ENCODE results near the gene AURKAIP1.

AURKAIP1 gene

DNA sequence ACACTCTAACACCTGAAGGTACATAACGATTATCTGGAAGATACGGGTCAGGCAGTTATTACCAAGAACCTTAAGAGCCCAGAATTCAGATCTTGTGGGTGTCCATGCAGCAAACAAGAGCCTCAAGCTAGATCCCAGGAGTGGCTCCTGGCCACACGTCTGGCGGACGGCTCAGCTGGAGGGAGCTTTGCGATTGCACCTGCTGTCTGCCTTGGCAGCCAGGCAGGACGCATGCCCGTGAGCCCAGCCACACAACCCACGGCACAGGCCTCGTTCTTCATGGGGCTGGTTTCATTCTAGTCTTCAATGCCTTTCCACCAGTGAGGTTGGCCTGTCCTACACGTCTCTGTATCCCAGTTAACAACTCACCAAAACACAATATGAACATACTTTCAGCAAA is 18.4 kb upstream of the AURKAIP1 start:
- no peak overlapping the region for H2AFZ ChIP-seq (ENCODE audit: low read depth)

GRCh38 chr1:1393014-1393413 is 18.0 kb upstream of the AURKAIP1 start:
- H3K79me2 ChIP-seq (ENCODE audit: insufficient read depth, low read depth): peaks cover 50% of the 10 kb centered on the region
- H2AFZ ChIP-seq (ENCODE audit: low read depth): no peak overlapping the region
- no peak overlapping the region for H3K4me3 ChIP-seq (IDR thresholded peaks at IDR 0.05; ENCODE audit: insufficient read depth, low read depth, low read length)
- peaks cover 62% of the 10 kb centered on the region; the same call in 1 of the 2 replicates for H3K36me3 ChIP-seq (ENCODE audit: insufficient read depth)
- no peaks in the 10 kb centered on the region for H4K20me1 ChIP-seq (ENCODE audit: insufficient read depth)
- H3K4me1 ChIP-seq (ENCODE audit: low read depth, poor library complexity, severe bottlenecking): peaks cover 18% of the 10 kb centered on the region
- no peaks in the 10 kb centered on the region for H3K27me3 ChIP-seq (ENCODE audit: insufficient read depth, low read depth)
- no peak overlapping the region for H3K4me2 ChIP-seq
- H3K9ac ChIP-seq: no peak overlapping the region
- H3K27ac ChIP-seq: no peak overlapping the region
- TF ChIP-seq, protein P1, sequence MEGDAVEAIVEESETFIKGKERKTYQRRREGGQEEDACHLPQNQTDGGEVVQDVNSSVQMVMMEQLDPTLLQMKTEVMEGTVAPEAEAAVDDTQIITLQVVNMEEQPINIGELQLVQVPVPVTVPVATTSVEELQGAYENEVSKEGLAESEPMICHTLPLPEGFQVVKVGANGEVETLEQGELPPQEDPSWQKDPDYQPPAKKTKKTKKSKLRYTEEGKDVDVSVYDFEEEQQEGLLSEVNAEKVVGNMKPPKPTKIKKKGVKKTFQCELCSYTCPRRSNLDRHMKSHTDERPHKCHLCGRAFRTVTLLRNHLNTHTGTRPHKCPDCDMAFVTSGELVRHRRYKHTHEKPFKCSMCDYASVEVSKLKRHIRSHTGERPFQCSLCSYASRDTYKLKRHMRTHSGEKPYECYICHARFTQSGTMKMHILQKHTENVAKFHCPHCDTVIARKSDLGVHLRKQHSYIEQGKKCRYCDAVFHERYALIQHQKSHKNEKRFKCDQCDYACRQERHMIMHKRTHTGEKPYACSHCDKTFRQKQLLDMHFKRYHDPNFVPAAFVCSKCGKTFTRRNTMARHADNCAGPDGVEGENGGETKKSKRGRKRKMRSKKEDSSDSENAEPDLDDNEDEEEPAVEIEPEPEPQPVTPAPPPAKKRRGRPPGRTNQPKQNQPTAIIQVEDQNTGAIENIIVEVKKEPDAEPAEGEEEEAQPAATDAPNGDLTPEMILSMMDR (conservative IDR thresholded peaks at IDR 0.05; ENCODE audit: low read depth, low read length): no peak

More for the DNA sequence above, 18.4 kb upstream of the AURKAIP1 start:
- Histone ChIP-seq H3K9ac (no peak overlapping the region), H3K36me3 (ENCODE audit: insufficient read depth) (peaks cover 58% of the 10 kb centered on the region; the same call in 1 of the 2 replicates), H3K4me3 (IDR thresholded peaks at IDR 0.05; ENCODE audit: insufficient read depth, low read depth, low read length) (no peak overlapping the region), H3K4me1 (ENCODE audit: low read depth, poor library complexity, severe bottlenecking) (peaks cover 19% of the 10 kb centered on the region), H4K20me1 (ENCODE audit: insufficient read depth) (no peaks in the 10 kb centered on the region), H3K4me2 (no peak overlapping the region), H3K27me3 (ENCODE audit: insufficient read depth, low read depth) (no peaks in the 10 kb centered on the region), H3K79me2 (ENCODE audit: insufficient read depth, low read depth) (peaks cover 54% of the 10 kb centered on the region), H3K27ac (no peak overlapping the region)
- TF ChIP-seq, protein P1 (conservative IDR thresholded peaks at IDR 0.05; ENCODE audit: low read depth, low read length): no peak

GRCh38 chr1:1391225-1391624 is 16.2 kb upstream of the AURKAIP1 start:
- H3K4me3 ChIP-seq (IDR thresholded peaks at IDR 0.05; ENCODE audit: insufficient read depth, low read depth, low read length): no peak overlapping the region
- peaks cover 5% of the 10 kb centered on the region for H3K4me1 ChIP-seq (ENCODE audit: low read depth, poor library complexity, severe bottlenecking)
- no peaks in the 10 kb centered on the region for H4K20me1 ChIP-seq (ENCODE audit: insufficient read depth)
- peaks cover 67% of the 10 kb centered on the region; the same call in 1 of the 2 replicates for H3K36me3 ChIP-seq (ENCODE audit: insufficient read depth)
- no peak overlapping the region for H3K27ac ChIP-seq
- H3K9ac ChIP-seq: no peak overlapping the region
- H3K79me2 ChIP-seq (ENCODE audit: insufficient read depth, low read depth): peaks cover 32% of the 10 kb centered on the region; the same call in 1 of the 2 replicates
- H3K4me2 ChIP-seq: no peak overlapping the region
- TF ChIP-seq, protein P1 (conservative IDR thresholded peaks at IDR 0.05; ENCODE audit: low read depth, low read length): no peak
- H2AFZ ChIP-seq (ENCODE audit: low read depth): no peak overlapping the region
- H3K27me3 ChIP-seq (ENCODE audit: insufficient read depth, low read depth): no peaks in the 10 kb centered on the region

GRCh38 chr1:1390675-1391074 is 15.7 kb upstream of the AURKAIP1 start:
- H3K4me3 ChIP-seq (IDR thresholded peaks at IDR 0.05; ENCODE audit: insufficient read depth, low read depth, low read length): no peak overlapping the region
- peaks cover 2% of the 10 kb centered on the region for H3K4me1 ChIP-seq (ENCODE audit: low read depth, poor library complexity, severe bottlenecking)
- peaks cover 67% of the 10 kb centered on the region; the same call in 1 of the 2 replicates for H3K36me3 ChIP-seq (ENCODE audit: insufficient read depth)
- no peak overlapping the region for H2AFZ ChIP-seq (ENCODE audit: low read depth)
- no peaks in the 10 kb centered on the region for H4K20me1 ChIP-seq (ENCODE audit: insufficient read depth)
- TF ChIP-seq, protein P1 (conservative IDR thresholded peaks at IDR 0.05; ENCODE audit: low read depth, low read length): no peak
- H3K4me2 ChIP-seq: no peak overlapping the region
- H3K79me2 ChIP-seq (ENCODE audit: insufficient read depth, low read depth): peaks cover 27% of the 10 kb centered on the region; the same call in 1 of the 2 replicates
- H3K27me3 ChIP-seq (ENCODE audit: insufficient read depth, low read depth): no peaks in the 10 kb centered on the region
- no peak overlapping the region for H3K9ac ChIP-seq
- no peak overlapping the region for H3K27ac ChIP-seq

Data from KMS-11 (cell line).